HepG2 (cell line): ENCODE measurements around the gene PCYT2. TPM values are rescaled to one million over a fixed set of nuclear protein-coding genes. Genes with fewer than 3 reads are reported as not detected.

ENCODE experiments used
- DR1 ChIP-seq: sonication (generic); formaldehyde crosslinking; IDR thresholded peaks from 2 replicates; pipeline ENCODE4 v1.8.0; 2021; ENCODE audit warnings: mild to moderate bottlenecking, missing genetic modification reagents, inconsistent platforms
- ETV5 ChIP-seq: IDR thresholded peaks from 2 replicates; pipeline ENCODE4 v1.6.1; 2018; ENCODE audit warnings: missing biosample characterization, missing genetic modification reagents, inconsistent platforms, borderline replicate concordance
- HDAC2 ChIP-seq: sonication (generic); formaldehyde crosslinking; IDR thresholded peaks from 2 replicates; pipeline ENCODE4 v1.4.0; 2020; ENCODE audit warnings: missing genetic modification reagents
- HIVEP1 ChIP-seq: sonication (generic); formaldehyde crosslinking; IDR thresholded peaks from 2 replicates; pipeline ENCODE4 v1.4.0; 2020; ENCODE audit warnings: mild to moderate bottlenecking, missing genetic modification reagents
- KAT7 ChIP-seq: IDR thresholded peaks from 2 replicates; pipeline ENCODE4 v1.6.1; 2018; ENCODE audit warnings: borderline replicate concordance, missing compliant biosample characterization
- MLLT10 ChIP-seq: sonication (generic); formaldehyde crosslinking; IDR thresholded peaks from 2 replicates; pipeline ENCODE4 v1.4.0; 2020; ENCODE audit warnings: missing genetic modification reagents
- MTA3 ChIP-seq: sonication (generic); formaldehyde crosslinking; IDR thresholded peaks from 2 replicates; pipeline ENCODE4 v1.4.0; 2020; ENCODE audit warnings: missing genetic modification reagents
- NFE2 ChIP-seq: sonication (generic); formaldehyde crosslinking; IDR thresholded peaks from 2 replicates; pipeline ENCODE4 v1.4.0; 2020; ENCODE audit warnings: missing genetic modification reagents
- NKX3-1 ChIP-seq: sonication (generic); formaldehyde crosslinking; IDR thresholded peaks from 2 replicates; pipeline ENCODE4 v1.5.0; 2020; ENCODE audit warnings: missing genetic modification reagents
- RXRB ChIP-seq: IDR thresholded peaks from 2 replicates; pipeline ENCODE4 v1.6.1; 2016; ENCODE audit warnings: borderline replicate concordance, missing genetic modification reagents, missing compliant biosample characterization
- TCF7L2 ChIP-seq: IDR thresholded peaks from 2 replicates; pipeline ENCODE4 v1.6.1; 2011; ENCODE audit warnings: mild to moderate bottlenecking, low read depth, low read length, moderate library complexity
- TEAD3 ChIP-seq: optimal IDR thresholded peaks from 2 replicates; pipeline ENCODE3; 2016; ENCODE audit warnings: borderline replicate concordance
- ZBTB20 ChIP-seq: sonication (generic); formaldehyde crosslinking; IDR thresholded peaks from 2 replicates; pipeline ENCODE4 v1.8.1; 2023; ENCODE audit warnings: missing genetic modification reagents, low read depth, mild to moderate bottlenecking, borderline replicate concordance
- ZFP37 ChIP-seq: sonication (generic); formaldehyde crosslinking; IDR thresholded peaks from 2 replicates; pipeline ENCODE4 v1.4.0; 2020; ENCODE audit warnings: missing genetic modification reagents, borderline replicate concordance
- ZNF10 ChIP-seq: sonication (generic); formaldehyde crosslinking; IDR thresholded peaks from 2 replicates; pipeline ENCODE4 v1.4.0; 2020; ENCODE audit warnings: mild to moderate bottlenecking, low read depth, missing genetic modification reagents, borderline replicate concordance
- ZNF329 ChIP-seq: sonication (generic); formaldehyde crosslinking; IDR thresholded peaks from 2 replicates; pipeline ENCODE4 v1.9.0; 2021; ENCODE audit warnings: low read depth, mild to moderate bottlenecking, missing genetic modification reagents
- ZNF333 ChIP-seq: sonication (generic); formaldehyde crosslinking; IDR thresholded peaks from 2 replicates; pipeline ENCODE4 v1.4.0; 2020; ENCODE audit warnings: mild to moderate bottlenecking, missing genetic modification reagents, borderline replicate concordance
- ZNF549 ChIP-seq: sonication (generic); formaldehyde crosslinking; IDR thresholded peaks from 2 replicates; pipeline ENCODE4 v1.5.0; 2020; ENCODE audit warnings: missing genetic modification reagents
- ZNF577 ChIP-seq: sonication (generic); formaldehyde crosslinking; IDR thresholded peaks from 2 replicates; pipeline ENCODE4 v1.4.0; 2020; ENCODE audit warnings: mild to moderate bottlenecking, low read depth, missing genetic modification reagents, borderline replicate concordance
- ZSCAN20 ChIP-seq: sonication (generic); formaldehyde crosslinking; IDR thresholded peaks from 2 replicates; pipeline ENCODE4 v1.4.0; 2020; ENCODE audit warnings: missing genetic modification reagents, mild to moderate bottlenecking, borderline replicate concordance
- polyA plus RNA-seq, 8 experiments: library from polyadenylated mRNA; depleted of rRNA in 3 of 8; stranded (reverse) in 7 of 8; unstranded in 1 of 8; fragments of >200 nt; fragmentation: Illumina TruSeq in 4 of 8; extraction: Trizol in 4 of 8; gene quantifications; 2 replicates each; pipeline versions ENCODE4 v1.2.1 to v1.2.3, GENCODE V29; 2011 to 2016; ENCODE audit warnings: low read depth in 4 of 8, missing spikeins in 1 of 8, mixed read lengths in 1 of 8; ENCODE audit not compliant: insufficient read depth in 1 of 8
- total RNA-seq, 5 experiments: library from RNA; depleted of rRNA; stranded (reverse); fragments of >200 nt; fragmentation: Illumina TruSeq; extraction: Trizol; gene quantifications; 2 replicates each; pipeline ENCODE4 v1.2.3, GENCODE V29; 2016; ENCODE audit warnings: low read depth in 1 of 5
- TF ChIP-seq, protein P1 (sequence below): sonication (generic); formaldehyde crosslinking; IDR thresholded peaks from 2 replicates; pipeline ENCODE4 v1.4.0; 2020; ENCODE audit warnings: mild to moderate bottlenecking, missing genetic modification reagents
- TF ChIP-seq, protein P2 (sequence below): IDR thresholded peaks from 2 replicates; pipeline ENCODE4 v1.6.1; 2016; ENCODE audit warnings: low read depth
- TF ChIP-seq, protein P3 (sequence below): sonication (generic); formaldehyde crosslinking; IDR thresholded peaks from 2 replicates; pipeline ENCODE4 v1.4.0; 2020; ENCODE audit warnings: mild to moderate bottlenecking, missing genetic modification reagents, borderline replicate concordance
- TF ChIP-seq, protein P4 (sequence below): sonication (generic); formaldehyde crosslinking; IDR thresholded peaks from 2 replicates; pipeline ENCODE4 v1.4.0; 2020; ENCODE audit warnings: missing genetic modification reagents

Gene PCYT2
- total and polyA plus RNA-seq, 2 of the 13 experiments (the other 11 are each of a cell fraction or from before 2014, with no cell fraction given) = 147 to 297 TPM

DNA sequence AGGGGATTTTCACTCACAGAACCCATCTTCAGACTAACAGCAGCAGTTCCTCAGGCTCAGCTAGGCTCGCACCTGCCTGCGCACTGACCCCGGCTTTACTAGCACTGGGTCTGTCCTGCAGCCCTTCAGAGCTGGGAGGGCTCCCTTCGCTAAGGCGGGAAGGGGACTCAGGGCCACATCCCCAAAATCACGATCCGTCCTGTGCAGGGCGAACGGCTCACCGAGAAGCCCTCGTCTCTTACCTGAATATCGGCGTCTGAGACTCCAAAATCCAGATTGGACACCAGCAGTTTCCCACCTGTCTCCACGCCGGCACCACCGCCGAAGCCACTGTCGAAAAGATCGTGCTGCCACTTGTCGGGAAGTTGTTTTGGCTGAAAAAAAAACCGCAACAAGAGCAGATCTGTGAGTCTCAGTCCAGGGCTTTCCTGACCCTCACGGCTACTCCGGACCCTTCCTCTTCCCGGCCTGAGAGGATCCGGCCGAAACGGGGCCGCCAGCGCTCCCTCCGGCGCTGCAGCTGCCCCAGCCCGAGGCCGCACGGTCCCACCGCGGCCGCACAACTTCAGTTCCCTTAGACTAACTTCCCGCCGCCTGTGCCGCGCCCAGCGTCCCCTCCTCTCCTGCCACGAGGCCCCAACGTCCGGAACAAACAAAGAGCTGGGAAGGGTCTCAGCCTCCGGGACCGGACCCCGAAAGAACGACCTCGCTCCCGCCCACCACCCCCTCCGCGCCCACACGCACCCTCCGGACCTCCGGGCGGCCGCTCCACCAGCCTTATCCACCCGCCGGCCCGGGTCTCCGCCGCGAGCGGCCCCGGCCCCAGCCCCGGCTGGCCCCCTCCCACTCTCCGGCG is 20.5 kb downstream of the PCYT2 start (continued):
- TF ChIP-seq RXRB (CRISPR knock-in tag) (no peak), ZNF549 (CRISPR knock-in tag) (no peak), HIVEP1 (CRISPR knock-in tag) (peak; percentile 20; the same call in 1 of the 2 replicates), ZNF577 (no peak), MLLT10 (CRISPR knock-in tag) (no peak), NKX3-1 (peak; percentile 26; the same call in 1 of the 2 replicates), ZNF333 (CRISPR knock-in tag) (no peak; the same call in 1 of the 2 replicates), ETV5 (CRISPR knock-in tag) (peak; percentile 39), HDAC2 (no peak), ZFP37 (CRISPR knock-in tag) (no peak), TCF7L2 (no peak), ZSCAN20 (0 out of 2 replicates have a peak, but pooled peaks have one; percentile 36), TEAD3 (CRISPR knock-in tag) (peak; percentile 24), DR1 (CRISPR knock-in tag) (no peak), ZBTB20 (CRISPR knock-in tag) (peak; percentile 41; the same call in 1 of the 2 replicates), MTA3 (CRISPR knock-in tag) (no peak), KAT7 (CRISPR knock-in tag) (no peak), ZNF10 (CRISPR knock-in tag) (no peak), ZNF329 (CRISPR knock-in tag) (no peak), NFE2 (CRISPR knock-in tag) (no peak)
- TF ChIP-seq, protein P1, sequence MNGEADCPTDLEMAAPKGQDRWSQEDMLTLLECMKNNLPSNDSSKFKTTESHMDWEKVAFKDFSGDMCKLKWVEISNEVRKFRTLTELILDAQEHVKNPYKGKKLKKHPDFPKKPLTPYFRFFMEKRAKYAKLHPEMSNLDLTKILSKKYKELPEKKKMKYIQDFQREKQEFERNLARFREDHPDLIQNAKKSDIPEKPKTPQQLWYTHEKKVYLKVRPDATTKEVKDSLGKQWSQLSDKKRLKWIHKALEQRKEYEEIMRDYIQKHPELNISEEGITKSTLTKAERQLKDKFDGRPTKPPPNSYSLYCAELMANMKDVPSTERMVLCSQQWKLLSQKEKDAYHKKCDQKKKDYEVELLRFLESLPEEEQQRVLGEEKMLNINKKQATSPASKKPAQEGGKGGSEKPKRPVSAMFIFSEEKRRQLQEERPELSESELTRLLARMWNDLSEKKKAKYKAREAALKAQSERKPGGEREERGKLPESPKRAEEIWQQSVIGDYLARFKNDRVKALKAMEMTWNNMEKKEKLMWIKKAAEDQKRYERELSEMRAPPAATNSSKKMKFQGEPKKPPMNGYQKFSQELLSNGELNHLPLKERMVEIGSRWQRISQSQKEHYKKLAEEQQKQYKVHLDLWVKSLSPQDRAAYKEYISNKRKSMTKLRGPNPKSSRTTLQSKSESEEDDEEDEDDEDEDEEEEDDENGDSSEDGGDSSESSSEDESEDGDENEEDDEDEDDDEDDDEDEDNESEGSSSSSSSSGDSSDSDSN (CRISPR knock-in tag) = peak; percentile 67
- TF ChIP-seq, protein P2, sequence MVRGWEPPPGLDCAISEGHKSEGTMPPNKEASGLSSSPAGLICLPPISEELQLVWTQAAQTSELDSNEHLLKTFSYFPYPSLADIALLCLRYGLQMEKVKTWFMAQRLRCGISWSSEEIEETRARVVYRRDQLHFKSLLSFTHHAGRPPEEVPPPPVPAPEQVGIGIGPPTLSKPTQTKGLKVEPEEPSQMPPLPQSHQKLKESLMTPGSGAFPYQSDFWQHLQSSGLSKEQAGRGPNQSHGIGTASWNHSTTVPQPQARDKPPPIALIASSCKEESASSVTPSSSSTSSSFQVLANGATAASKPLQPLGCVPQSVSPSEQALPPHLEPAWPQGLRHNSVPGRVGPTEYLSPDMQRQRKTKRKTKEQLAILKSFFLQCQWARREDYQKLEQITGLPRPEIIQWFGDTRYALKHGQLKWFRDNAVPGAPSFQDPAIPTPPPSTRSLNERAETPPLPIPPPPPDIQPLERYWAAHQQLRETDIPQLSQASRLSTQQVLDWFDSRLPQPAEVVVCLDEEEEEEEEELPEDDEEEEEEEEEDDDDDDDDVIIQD = no peak
- TF ChIP-seq, protein P3, sequence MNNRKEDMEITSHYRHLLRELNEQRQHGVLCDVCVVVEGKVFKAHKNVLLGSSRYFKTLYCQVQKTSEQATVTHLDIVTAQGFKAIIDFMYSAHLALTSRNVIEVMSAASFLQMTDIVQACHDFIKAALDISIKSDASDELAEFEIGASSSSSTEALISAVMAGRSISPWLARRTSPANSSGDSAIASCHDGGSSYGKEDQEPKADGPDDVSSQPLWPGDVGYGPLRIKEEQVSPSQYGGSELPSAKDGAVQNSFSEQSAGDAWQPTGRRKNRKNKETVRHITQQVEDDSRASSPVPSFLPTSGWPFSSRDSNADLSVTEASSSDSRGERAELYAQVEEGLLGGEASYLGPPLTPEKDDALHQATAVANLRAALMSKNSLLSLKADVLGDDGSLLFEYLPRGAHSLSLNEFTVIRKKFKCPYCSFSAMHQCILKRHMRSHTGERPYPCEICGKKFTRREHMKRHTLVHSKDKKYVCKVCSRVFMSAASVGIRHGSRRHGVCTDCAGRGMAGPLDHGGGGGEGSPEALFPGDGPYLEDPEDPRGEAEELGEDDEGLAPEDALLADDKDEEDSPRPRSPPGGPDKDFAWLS (CRISPR knock-in tag) = no peak
- TF ChIP-seq, protein P4, sequence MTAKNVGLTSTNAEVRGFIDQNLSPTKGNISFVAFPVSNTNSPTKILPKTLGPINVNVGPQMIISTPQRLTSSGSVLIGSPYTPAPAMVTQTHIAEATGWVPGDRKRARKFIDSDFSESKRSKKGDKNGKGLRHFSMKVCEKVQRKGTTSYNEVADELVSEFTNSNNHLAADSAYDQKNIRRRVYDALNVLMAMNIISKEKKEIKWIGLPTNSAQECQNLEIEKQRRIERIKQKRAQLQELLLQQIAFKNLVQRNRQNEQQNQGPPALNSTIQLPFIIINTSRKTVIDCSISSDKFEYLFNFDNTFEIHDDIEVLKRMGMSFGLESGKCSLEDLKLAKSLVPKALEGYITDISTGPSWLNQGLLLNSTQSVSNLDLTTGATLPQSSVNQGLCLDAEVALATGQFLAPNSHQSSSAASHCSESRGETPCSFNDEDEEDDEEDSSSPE (CRISPR knock-in tag) = 0 out of 2 replicates have a peak, but pooled peaks have one; percentile 19
